GM23248 (cell line): ENCODE measurements around the gene HAGHL. TPM values are rescaled to one million over a fixed set of nuclear protein-coding genes. Genes with fewer than 3 reads are reported as not detected.

ENCODE experiments used
- DNase-seq: peaks from one replicate; pipeline ENCODE4 v3.0.0-alpha.2; 2015
- H2AFZ ChIP-seq: fragments of 200-600 bp; sonication (generic); 2 replicates; pipeline ENCODE4 v1.6.1; 2016; ENCODE audit warnings: antibody characterized with exemption
- H3F3A ChIP-seq: fragments of 200-600 bp; sonication (generic); 2 replicates; pipeline ENCODE4 v1.6.1; 2016; ENCODE audit warnings: mild to moderate bottlenecking, antibody characterized with exemption, mixed run types; ENCODE audit not compliant: insufficient read depth
- H3K27ac ChIP-seq: fragments of 200-600 bp; sonication (generic); 2 replicates; pipeline ENCODE4 v1.5.1; 2016; ENCODE audit warnings: mild to moderate bottlenecking
- H3K27me3 ChIP-seq: fragments of 200-600 bp; sonication (generic); replicated peaks from 2 replicates; pipeline ENCODE4 v1.6.1; 2016; ENCODE audit warnings: mild to moderate bottlenecking; ENCODE audit not compliant: insufficient read depth
- H3K36me3 ChIP-seq: fragments of 200-600 bp; sonication (generic); 2 replicates; pipeline ENCODE4 v1.6.1; 2016; ENCODE audit warnings: low read depth, mild to moderate bottlenecking
- H3K4me1 ChIP-seq: fragments of 200-600 bp; sonication (generic); 2 replicates; pipeline ENCODE4 v1.6.1; 2016; ENCODE audit warnings: mild to moderate bottlenecking; ENCODE audit not compliant: insufficient read depth
- H3K4me2 ChIP-seq: fragments of 200-600 bp; sonication (generic); one replicate; pipeline ENCODE4 v1.6.1; 2016; ENCODE audit warnings: mild to moderate bottlenecking; ENCODE audit not compliant: unreplicated experiment
- H3K4me3 ChIP-seq: fragments of 200-600 bp; sonication (generic); 2 replicates; pipeline ENCODE4 v1.5.1; 2016; ENCODE audit warnings: mild to moderate bottlenecking
- H3K79me2 ChIP-seq: fragments of 200-600 bp; sonication (generic); 2 replicates; pipeline ENCODE4 v1.6.1; 2016; ENCODE audit warnings: mild to moderate bottlenecking; ENCODE audit not compliant: insufficient read depth
- H3K9ac ChIP-seq: fragments of 200-600 bp; sonication (generic); 2 replicates; pipeline ENCODE4 v1.6.1; 2016; ENCODE audit warnings: mild to moderate bottlenecking
- H3K9me2 ChIP-seq: fragments of 200-600 bp; sonication (generic); 2 replicates; pipeline ENCODE4 v1.6.1; 2016; ENCODE audit warnings: mixed run types, mild to moderate bottlenecking, moderate library complexity; ENCODE audit not compliant: insufficient read depth
- H3K9me3 ChIP-seq: fragments of 200-600 bp; sonication (generic); one replicate; pipeline ENCODE4 v1.6.1; 2017; ENCODE audit warnings: low read depth
- H4K20me1 ChIP-seq: fragments of 200-600 bp; sonication (generic); 2 replicates; pipeline ENCODE4 v1.6.0; 2016; ENCODE audit not compliant: insufficient read depth
- EZH2 ChIP-seq: fragments of 200-600 bp; sonication (generic); IDR thresholded peaks from 2 replicates; pipeline ENCODE4 v1.6.1; 2018; ENCODE audit warnings: antibody characterized with exemption, mild to moderate bottlenecking; ENCODE audit not compliant: insufficient read depth, poor library complexity, severe bottlenecking
- EZH2phosphoT487 ChIP-seq: fragments of 200-600 bp; sonication (generic); IDR thresholded peaks from 2 replicates; pipeline ENCODE4 v1.6.1; 2018; ENCODE audit warnings: antibody characterized with exemption, moderate library complexity, mild to moderate bottlenecking, low read depth; ENCODE audit not compliant: insufficient read depth
- WGBS, 2 experiments: methylation state at CpG; one replicate each; pipeline ENCODE4 v1.1.6; 2015 to 2017; ENCODE audit warnings: low lambda C conversion rate in 2 of 2, low coverage in 1 of 2; ENCODE audit errors: missing lambda C conversion rate in 2 of 2; 5-methylcytosine and 5-hydroxymethylcytosine counted together
- in situ Hi-C: fragments of 300-500 bp; cut with MboI; formaldehyde crosslinking; loops from 2 replicates; pipeline ENCODE4 v1.15.0; 2020
- polyA plus RNA-seq: library from polyadenylated mRNA; unstranded; fragments of >200 nt; fragmentation: Nextera tagmentation; extraction: Ambion mirVana; gene quantifications from 2 replicates; pipeline ENCODE4 v1.2.1, GENCODE V29; 2016
- total RNA-seq: library from RNA; depleted of rRNA; stranded (reverse); fragments of >200 nt; shearing (Covaris generic); gene quantifications from 2 replicates; pipeline ENCODE4 v1.2.3, GENCODE V29; 2014

The HAGHL gene
- total and polyA plus RNA-seq, 2 experiments from 2014 or later = 7.8 to 64.8 TPM

DNA sequence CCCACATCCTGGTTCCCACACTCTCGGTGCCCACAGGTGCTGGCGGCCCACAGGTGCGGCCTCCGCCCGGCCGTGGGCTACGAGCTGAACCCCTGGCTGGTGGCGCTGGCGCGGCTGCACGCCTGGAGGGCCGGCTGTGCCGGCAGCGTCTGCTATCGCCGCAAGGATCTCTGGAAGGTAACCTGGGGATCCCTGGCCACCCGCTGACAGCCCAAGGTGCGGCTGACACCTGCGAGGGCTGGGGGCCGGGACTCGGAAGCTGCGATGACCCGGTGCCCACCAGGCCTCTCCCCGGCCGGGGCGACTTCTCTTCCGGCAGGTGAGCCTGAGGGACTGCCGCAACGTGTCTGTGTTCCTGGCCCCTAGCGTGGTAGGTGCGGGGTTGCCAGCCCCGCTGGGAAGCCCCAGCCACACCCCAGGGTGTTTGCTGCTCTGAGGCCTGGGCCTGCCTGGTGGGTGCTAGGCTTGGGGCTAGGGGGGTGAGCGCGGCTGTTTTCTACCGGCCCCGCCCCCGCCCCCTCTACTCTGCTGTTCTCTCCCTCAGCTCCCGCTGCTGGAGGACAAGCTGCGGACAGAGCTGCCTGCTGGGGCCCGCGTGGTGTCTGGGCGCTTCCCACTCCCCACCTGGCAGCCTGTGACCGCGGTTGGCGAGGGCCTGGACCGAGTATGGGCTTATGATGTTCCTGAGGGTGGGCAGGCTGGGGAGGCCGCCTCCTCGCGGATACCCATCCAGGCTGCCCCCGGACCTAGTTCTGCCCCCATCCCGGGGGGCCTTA is 5.0 kb upstream of the HAGHL start:
- no peaks in the 10 kb centered on the region for H3K9me2 ChIP-seq
- no peaks in the 10 kb centered on the region for H4K20me1 ChIP-seq
- H3K4me2 ChIP-seq = peak overlapping the region; percentile 76
- peaks cover 4% of the 10 kb centered on the region; the same call in 1 of the 2 replicates for H3K4me1 ChIP-seq
- no peaks in the 10 kb centered on the region for H3K36me3 ChIP-seq
- WGBS, 2 experiments = 89 to 90% methylated on average over 40 to 51 of the region's 51 CpGs
- no peak for DNase-seq
- H2AFZ ChIP-seq = no peak overlapping the region
- no peaks in the 10 kb centered on the region for H3F3A ChIP-seq
- H3K9me3 ChIP-seq = no peaks in the 10 kb centered on the region
- H3K79me2 ChIP-seq = no peaks in the 10 kb centered on the region; the same call in 1 of the 2 replicates
- peak overlapping the region; percentile 75 for H3K4me3 ChIP-seq
- no peak overlapping the region for H3K27ac ChIP-seq
- no peaks in the 10 kb centered on the region for H3K27me3 ChIP-seq
- TF ChIP-seq EZH2 (no peak), EZH2phosphoT487 (no peak)
- in situ Hi-C loops = no loop called here
- H3K9ac ChIP-seq = no peak overlapping the region

DNA sequence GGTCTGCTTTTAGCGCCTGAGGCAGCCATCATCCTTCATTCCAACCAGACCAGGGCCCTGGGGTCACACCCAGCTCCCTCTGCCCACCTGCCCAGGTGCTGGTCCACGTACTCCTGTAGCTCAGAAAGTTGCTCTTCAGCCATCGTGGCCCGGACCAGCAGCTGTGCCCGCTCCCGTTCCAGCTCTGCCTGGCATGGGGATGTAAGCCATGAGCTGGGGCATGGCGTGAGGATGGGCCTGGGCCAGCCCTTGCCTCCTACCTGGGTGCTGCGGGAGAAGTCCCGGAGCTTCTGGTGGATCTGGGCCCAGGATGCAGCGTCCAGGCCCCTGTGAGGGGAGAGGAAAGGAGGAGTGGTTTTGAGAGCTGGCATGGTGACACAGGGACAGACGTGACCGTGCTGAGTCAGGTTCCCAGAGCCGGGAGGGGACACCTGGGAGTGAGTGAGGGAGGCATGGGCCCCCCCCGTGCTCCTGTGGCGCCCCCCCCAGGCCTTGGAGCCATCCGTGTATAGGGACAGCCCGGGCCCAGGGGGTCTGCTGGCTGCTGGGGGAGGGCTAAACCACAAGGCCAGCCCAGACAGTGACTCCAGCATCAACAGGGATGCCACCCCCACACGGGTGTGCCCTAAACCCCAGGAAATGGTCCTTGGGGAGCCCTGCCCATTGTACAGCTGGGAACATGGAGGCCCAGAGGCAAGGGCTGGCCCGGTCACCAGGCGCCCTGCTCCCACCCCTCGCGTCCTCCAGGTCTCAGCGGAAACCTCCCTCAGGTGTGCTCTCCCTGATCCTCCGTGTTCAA is 3.9 kb upstream of the HAGHL start:
- H2AFZ ChIP-seq = no peak overlapping the region
- in situ Hi-C loops = no loop called here
- WGBS, 2 experiments = 81 to 85% methylated on average over 24 of the region's 24 CpGs

GRCh38 chr16:723695-724094 is 3.2 kb upstream of the HAGHL start:
- H3K27ac ChIP-seq = no peak overlapping the region
- H3K9me3 ChIP-seq = no peaks in the 10 kb centered on the region
- H3K9me2 ChIP-seq = no peaks in the 10 kb centered on the region
- H4K20me1 ChIP-seq = no peaks in the 10 kb centered on the region
- H3K79me2 ChIP-seq = no peaks in the 10 kb centered on the region; the same call in 1 of the 2 replicates
- H3K4me3 ChIP-seq = no peak overlapping the region
- in situ Hi-C loops = no loop called here
- peaks cover 4% of the 10 kb centered on the region; the same call in 1 of the 2 replicates for H3K4me1 ChIP-seq
- no peaks in the 10 kb centered on the region for H3F3A ChIP-seq
- TF ChIP-seq EZH2phosphoT487 (no peak), EZH2 (no peak)
- 55 to 79% methylated on average over 7 to 9 of the region's 9 CpGs for WGBS, 2 experiments
- no peak overlapping the region for H3K4me2 ChIP-seq
- no peak for DNase-seq
- no peak overlapping the region for H2AFZ ChIP-seq
- H3K27me3 ChIP-seq = no peaks in the 10 kb centered on the region
- H3K36me3 ChIP-seq = no peaks in the 10 kb centered on the region
- H3K9ac ChIP-seq = no peak overlapping the region

More for the DNA sequence above, 3.9 kb upstream of the HAGHL start:
- no peak for DNase-seq
- no peaks in the 10 kb centered on the region for H3K27me3 ChIP-seq
- H3K4me1 ChIP-seq = peaks cover 4% of the 10 kb centered on the region; the same call in 1 of the 2 replicates
- H3K4me3 ChIP-seq = no peak overlapping the region
- no peaks in the 10 kb centered on the region for H3K9me2 ChIP-seq
- H4K20me1 ChIP-seq = no peaks in the 10 kb centered on the region
- TF ChIP-seq EZH2phosphoT487 (no peak), EZH2 (no peak)
- H3K4me2 ChIP-seq = no peak overlapping the region
- no peaks in the 10 kb centered on the region for H3K36me3 ChIP-seq
- H3K27ac ChIP-seq = no peak overlapping the region
- H3K79me2 ChIP-seq = no peaks in the 10 kb centered on the region; the same call in 1 of the 2 replicates
- H3K9me3 ChIP-seq = no peaks in the 10 kb centered on the region
- H3F3A ChIP-seq = no peaks in the 10 kb centered on the region
- H3K9ac ChIP-seq = no peak overlapping the region

GRCh38 chr16:724188-725040 is 2.5 kb upstream of the HAGHL start:
- no peak overlapping the region for H3K27ac ChIP-seq
- no peaks in the 10 kb centered on the region for H3K9me3 ChIP-seq
- no peaks in the 10 kb centered on the region for H3K9me2 ChIP-seq
- peaks cover 4% of the 10 kb centered on the region; the same call in 1 of the 2 replicates for H3K4me1 ChIP-seq
- H4K20me1 ChIP-seq = no peaks in the 10 kb centered on the region
- in situ Hi-C loops = no loop called here
- H3K4me2 ChIP-seq = no peak overlapping the region
- 43% methylated on average over 22 to 25 of the region's 29 CpGs for WGBS, 2 experiments
- H3K36me3 ChIP-seq = no peaks in the 10 kb centered on the region
- H3K9ac ChIP-seq = no peak overlapping the region
- H3K4me3 ChIP-seq = no peak overlapping the region
- DNase-seq = no peak
- no peaks in the 10 kb centered on the region for H3K79me2 ChIP-seq
- TF ChIP-seq EZH2phosphoT487 (no peak), EZH2 (no peak)
- no peak overlapping the region for H2AFZ ChIP-seq
- no peaks in the 10 kb centered on the region for H3K27me3 ChIP-seq
- H3F3A ChIP-seq = no peaks in the 10 kb centered on the region
